ENCODE measurements around the gene TMEM9. TPM values are rescaled to one million over a fixed set of nuclear protein-coding genes. Genes with fewer than 3 reads are reported as not detected.

Gene TMEM9
- total RNA-seq, 1 donor from 2014 or later = 13.2 TPM

DNA sequence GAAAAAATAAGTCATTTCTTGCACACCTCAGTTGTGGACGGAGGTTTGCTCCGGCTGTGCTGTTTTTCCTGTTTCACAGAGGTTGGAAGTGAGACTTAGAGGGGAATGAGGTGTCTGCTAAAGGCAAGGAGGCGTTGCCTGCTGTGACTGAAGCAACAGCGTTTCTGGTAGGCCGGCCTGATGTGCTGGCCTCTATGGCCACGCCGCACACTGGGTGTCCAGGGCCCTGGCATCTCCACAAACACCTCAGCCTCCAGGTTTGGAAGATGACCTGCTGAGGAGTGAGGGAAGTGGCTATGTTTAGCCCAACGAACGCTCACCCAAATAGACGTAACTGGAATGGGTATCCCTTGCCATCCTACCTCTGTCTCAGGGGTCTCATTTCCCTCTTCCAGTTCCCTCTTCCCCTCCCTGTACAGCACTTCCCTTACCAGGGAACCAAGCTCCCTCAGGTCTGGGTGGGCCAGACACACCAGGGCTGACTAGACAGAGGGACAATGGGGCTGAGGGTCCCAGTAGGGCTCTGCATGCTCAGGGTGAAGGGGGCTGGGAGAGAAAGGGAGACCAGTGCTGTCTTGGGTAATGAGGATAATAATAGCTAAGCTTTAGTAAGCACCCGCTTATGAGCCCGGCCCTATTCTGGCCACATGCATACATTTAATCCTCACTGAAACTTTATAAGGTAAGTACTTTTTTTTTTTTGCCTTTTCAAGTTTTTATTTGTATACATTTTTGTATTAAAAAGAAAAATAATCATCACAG lies 53.9 kb downstream of the TMEM9 start:
- intact Hi-C loops (cut with micrococcal nuclease) = no loop called here
- Mint-ChIP-seq H3K4me3 (no peak overlapping the region), H3K4me1 (ENCODE audit: low read depth) (no peaks in the 10 kb centered on the region), H3K27me3 (ENCODE audit: insufficient read depth) (peaks cover 18% of the 10 kb centered on the region), H3K9me3 (no peaks in the 10 kb centered on the region), H3K27ac (no peak overlapping the region), H3K36me3 (ENCODE audit: low read depth) (no peaks in the 10 kb centered on the region)
- no peak for DNase-seq (ENCODE audit: low spot score)

DNA sequence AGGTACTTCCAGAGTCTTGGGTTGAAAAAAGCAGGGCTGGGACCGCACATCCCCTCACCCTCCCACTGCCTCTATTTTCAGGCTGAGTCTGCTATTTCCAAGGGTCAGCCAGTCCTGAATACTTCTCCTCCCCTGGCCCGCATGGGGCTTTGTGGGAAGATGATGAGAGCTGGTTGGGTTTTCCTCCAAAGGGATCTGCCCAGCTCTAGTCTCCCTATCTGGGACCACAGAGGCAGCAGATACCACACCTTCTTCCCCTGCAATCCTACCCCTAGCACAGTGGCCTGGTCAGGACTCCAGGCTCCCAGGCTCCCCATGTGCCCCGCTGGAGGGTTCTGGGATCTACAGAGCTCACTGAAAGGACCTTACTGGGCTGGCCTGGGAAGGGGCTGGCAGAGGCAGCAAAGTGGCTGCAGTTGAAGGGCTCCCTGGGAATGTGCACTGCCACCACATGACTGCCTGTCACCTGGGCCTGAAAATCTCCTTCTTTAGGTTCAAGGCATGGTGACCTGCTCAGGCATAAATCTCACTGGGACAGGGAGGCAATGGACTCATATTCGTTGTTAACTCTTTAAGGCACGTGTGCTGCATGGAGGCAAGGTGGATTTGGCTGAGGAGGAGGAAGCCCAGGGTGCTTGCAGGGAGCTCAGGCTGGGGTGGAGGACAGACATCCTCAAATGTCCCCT lies 55.1 kb downstream of the TMEM9 start:
- Mint-ChIP-seq H3K36me3 (ENCODE audit: low read depth) (no peaks in the 10 kb centered on the region), H3K27ac (no peak overlapping the region), H3K4me3 (no peak overlapping the region), H3K9me3 (no peaks in the 10 kb centered on the region), H3K27me3 (ENCODE audit: insufficient read depth) (peaks cover 21% of the 10 kb centered on the region), H3K4me1 (ENCODE audit: low read depth) (no peaks in the 10 kb centered on the region)
- DNase-seq (ENCODE audit: low spot score) = no peak
- intact Hi-C loops (cut with micrococcal nuclease) = no loop called here

GRCh38 chr1:201096977-201097856 lies 57.1 kb downstream of the TMEM9 start:
- intact Hi-C loops (cut with micrococcal nuclease) = no loop called here
- Mint-ChIP-seq H3K27ac (no peak overlapping the region), H3K36me3 (ENCODE audit: low read depth) (no peaks in the 10 kb centered on the region), H3K4me1 (ENCODE audit: low read depth) (no peaks in the 10 kb centered on the region), H3K9me3 (no peaks in the 10 kb centered on the region), H3K27me3 (ENCODE audit: insufficient read depth) (peaks cover 19% of the 10 kb centered on the region), H3K4me3 (no peak overlapping the region)
- DNase-seq (ENCODE audit: low spot score) = no peak

DNA sequence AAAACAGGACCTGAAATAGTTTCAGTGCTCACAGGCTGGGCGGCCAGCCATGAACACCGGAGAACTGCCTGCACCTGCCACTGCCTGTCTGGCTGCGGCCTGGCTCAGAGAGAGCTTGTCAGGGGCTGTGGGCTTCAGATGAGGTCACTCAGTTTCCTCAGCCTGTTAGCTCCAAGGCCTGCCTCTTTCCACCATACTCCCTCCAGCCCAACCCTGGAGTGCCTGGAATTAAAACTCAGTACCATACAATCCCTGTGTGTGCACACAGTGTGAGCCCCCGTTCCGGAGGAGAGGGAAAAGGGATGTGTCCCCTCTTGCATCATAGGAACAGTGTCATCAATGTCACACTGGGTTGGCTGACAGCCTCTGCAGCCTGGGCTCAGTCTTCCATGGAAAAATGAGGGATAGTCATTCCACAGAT lies 58.2 kb downstream of the TMEM9 start:
- Mint-ChIP-seq H3K4me3 (no peak overlapping the region), H3K27ac (no peak overlapping the region), H3K9me3 (no peaks in the 10 kb centered on the region), H3K4me1 (ENCODE audit: low read depth) (no peaks in the 10 kb centered on the region), H3K27me3 (ENCODE audit: insufficient read depth) (peaks cover 19% of the 10 kb centered on the region), H3K36me3 (ENCODE audit: low read depth) (no peaks in the 10 kb centered on the region)
- intact Hi-C loops (cut with micrococcal nuclease) = no loop called here
- DNase-seq (ENCODE audit: low spot score) = no peak

DNA sequence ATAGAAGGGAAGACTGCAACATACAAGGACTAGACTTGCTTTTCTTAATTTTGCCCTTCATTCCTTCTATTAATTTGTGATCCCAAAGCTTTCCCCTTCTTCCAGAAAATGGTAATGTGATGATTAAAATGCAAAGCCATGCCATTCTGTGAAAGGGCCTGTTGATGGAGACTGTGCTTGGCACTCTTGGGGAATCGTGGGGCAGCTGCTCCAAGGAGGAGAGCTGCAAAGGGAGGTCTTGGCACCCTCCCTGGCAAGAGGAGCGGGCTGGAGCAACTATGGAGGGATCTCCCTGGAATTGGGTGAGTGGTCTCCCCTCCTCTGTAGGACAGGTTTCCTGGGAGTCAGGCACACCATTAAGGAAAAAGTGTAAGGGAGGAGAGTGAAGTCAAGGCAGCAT lies 58.7 kb downstream of the TMEM9 start:
- no peaks in the 10 kb centered on the region for H3K4me1 Mint-ChIP-seq (ENCODE audit: low read depth)
- H3K36me3 Mint-ChIP-seq (ENCODE audit: low read depth) = no peaks in the 10 kb centered on the region
- H3K27ac Mint-ChIP-seq = no peak overlapping the region
- H3K9me3 Mint-ChIP-seq = no peaks in the 10 kb centered on the region
- peaks cover 19% of the 10 kb centered on the region for H3K27me3 Mint-ChIP-seq (ENCODE audit: insufficient read depth)
- no peak overlapping the region for H3K4me3 Mint-ChIP-seq
- DNase-seq (ENCODE audit: low spot score) = no peak
- intact Hi-C loops (cut with micrococcal nuclease) = no loop called here

GRCh38 chr1:201094832-201095231 lies 59.4 kb downstream of the TMEM9 start:
- Mint-ChIP-seq H3K4me3 (no peak overlapping the region), H3K36me3 (ENCODE audit: low read depth) (no peaks in the 10 kb centered on the region), H3K27ac (no peak overlapping the region), H3K9me3 (no peaks in the 10 kb centered on the region), H3K27me3 (ENCODE audit: insufficient read depth) (peaks cover 22% of the 10 kb centered on the region), H3K4me1 (ENCODE audit: low read depth) (no peaks in the 10 kb centered on the region)
- intact Hi-C loops (cut with micrococcal nuclease) = loop anchor here (5.0 kb wide), 1 partner anchor 1212 kb away; no protein-coding TSS in a partner anchor
- no peak for DNase-seq (ENCODE audit: low spot score)

- Mint-ChIP-seq H3K27ac (no peak overlapping the region), H3K9me3 (no peaks in the 10 kb centered on the region), H3K4me1 (ENCODE audit: low read depth) (no peaks in the 10 kb centered on the region), H3K27me3 (ENCODE audit: insufficient read depth) (peaks cover 22% of the 10 kb centered on the region), H3K36me3 (ENCODE audit: low read depth) (no peaks in the 10 kb centered on the region), H3K4me3 (no peak overlapping the region)
- no peak for DNase-seq (ENCODE audit: low spot score)
- intact Hi-C loops (cut with micrococcal nuclease) = loop anchor here (5.0 kb wide), 1 partner anchor 1213 kb away; no protein-coding TSS in a partner anchor
These were observed 60.3 kb downstream of the TMEM9 start for GRCh38 chr1:201093962-201094361.

DNA sequence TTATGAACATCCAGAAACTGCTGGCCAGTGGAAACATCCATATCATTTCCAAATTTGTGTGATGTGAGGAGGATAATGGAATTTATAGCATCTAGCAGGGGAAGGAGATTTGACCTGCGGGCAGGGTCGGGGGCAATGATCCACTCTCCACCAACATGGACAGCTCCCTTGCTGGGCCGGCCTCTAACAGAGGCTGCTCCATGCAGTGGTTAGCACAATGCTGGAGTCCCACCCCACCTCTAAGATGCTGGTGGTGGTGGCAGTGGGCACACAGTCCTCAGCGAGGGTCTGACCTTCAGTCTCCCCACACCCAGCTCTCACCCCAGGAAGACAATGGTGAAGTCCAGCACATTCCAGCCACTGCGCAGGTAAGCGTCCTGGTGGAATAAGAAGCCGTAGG lies 60.7 kb downstream of the TMEM9 start:
- DNase-seq (ENCODE audit: low spot score) = no peak
- intact Hi-C loops (cut with micrococcal nuclease) = loop anchor here (5.0 kb wide), 1 partner anchor 1214 kb away; no protein-coding TSS in a partner anchor
- H3K27ac Mint-ChIP-seq = no peak overlapping the region
- H3K27me3 Mint-ChIP-seq (ENCODE audit: insufficient read depth) = peaks cover 22% of the 10 kb centered on the region
- H3K36me3 Mint-ChIP-seq (ENCODE audit: low read depth) = no peaks in the 10 kb centered on the region
- H3K4me3 Mint-ChIP-seq = no peak overlapping the region
- no peaks in the 10 kb centered on the region for H3K9me3 Mint-ChIP-seq
- no peaks in the 10 kb centered on the region for H3K4me1 Mint-ChIP-seq (ENCODE audit: low read depth)

DNA sequence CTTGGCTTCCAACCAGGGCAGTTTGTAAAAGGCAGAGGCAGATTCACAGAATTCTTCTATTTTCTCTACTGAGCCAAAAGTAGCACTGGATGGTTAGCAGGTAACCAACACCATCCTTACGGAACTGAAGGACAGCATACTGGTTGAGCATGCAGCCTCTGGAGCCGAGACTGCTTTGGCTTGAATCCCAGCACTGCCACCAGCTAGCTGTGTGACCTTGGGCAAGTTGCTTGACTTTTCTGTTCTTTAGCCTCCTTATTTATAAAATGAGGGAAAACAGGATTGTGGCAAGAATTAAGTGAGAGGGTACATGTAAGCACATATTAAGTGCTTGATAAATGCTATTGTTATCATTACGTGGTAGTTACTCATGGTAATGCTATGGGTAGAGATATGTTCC lies 61.5 kb downstream of the TMEM9 start:
- no peak for DNase-seq (ENCODE audit: low spot score)
- H3K4me1 Mint-ChIP-seq (ENCODE audit: low read depth) = no peaks in the 10 kb centered on the region
- H3K27me3 Mint-ChIP-seq (ENCODE audit: insufficient read depth) = peaks cover 19% of the 10 kb centered on the region
- H3K9me3 Mint-ChIP-seq = no peaks in the 10 kb centered on the region
- H3K27ac Mint-ChIP-seq = no peak overlapping the region
- no peaks in the 10 kb centered on the region for H3K36me3 Mint-ChIP-seq (ENCODE audit: low read depth)
- intact Hi-C loops (cut with micrococcal nuclease) = loop anchor here (5.0 kb wide), 1 partner anchor 1215 kb away; no protein-coding TSS in a partner anchor
- no peak overlapping the region for H3K4me3 Mint-ChIP-seq

DNA sequence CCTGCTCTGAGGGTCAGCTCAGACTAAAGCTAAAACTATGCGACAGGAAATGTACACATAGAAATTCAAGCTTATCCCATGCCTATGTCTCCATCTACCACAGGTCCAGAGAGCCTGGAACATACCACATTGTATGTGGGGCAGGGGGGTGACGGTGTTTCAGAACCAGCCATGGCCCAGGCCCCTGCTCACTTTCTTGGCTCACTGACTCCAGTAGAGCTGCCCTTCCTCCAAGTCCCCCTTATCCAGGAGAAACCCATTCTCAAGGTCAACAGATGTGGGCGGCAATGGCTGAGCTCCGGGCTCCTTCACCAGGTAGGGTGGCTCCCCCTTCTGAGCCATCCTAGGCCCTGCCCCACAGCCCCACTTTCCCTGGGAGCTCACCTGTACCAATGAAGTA lies 63.0 kb downstream of the TMEM9 start:
- no peak for DNase-seq (ENCODE audit: low spot score)
- H3K36me3 Mint-ChIP-seq (ENCODE audit: low read depth) = no peaks in the 10 kb centered on the region
- peaks cover 16% of the 10 kb centered on the region for H3K27me3 Mint-ChIP-seq (ENCODE audit: insufficient read depth)
- H3K4me3 Mint-ChIP-seq = no peak overlapping the region
- no peak overlapping the region for H3K27ac Mint-ChIP-seq
- H3K4me1 Mint-ChIP-seq (ENCODE audit: low read depth) = no peaks in the 10 kb centered on the region
- no peaks in the 10 kb centered on the region for H3K9me3 Mint-ChIP-seq
- intact Hi-C loops (cut with micrococcal nuclease) = loop anchor here (5.0 kb wide), 1 partner anchor 1216 kb away; no protein-coding TSS in a partner anchor

DNA sequence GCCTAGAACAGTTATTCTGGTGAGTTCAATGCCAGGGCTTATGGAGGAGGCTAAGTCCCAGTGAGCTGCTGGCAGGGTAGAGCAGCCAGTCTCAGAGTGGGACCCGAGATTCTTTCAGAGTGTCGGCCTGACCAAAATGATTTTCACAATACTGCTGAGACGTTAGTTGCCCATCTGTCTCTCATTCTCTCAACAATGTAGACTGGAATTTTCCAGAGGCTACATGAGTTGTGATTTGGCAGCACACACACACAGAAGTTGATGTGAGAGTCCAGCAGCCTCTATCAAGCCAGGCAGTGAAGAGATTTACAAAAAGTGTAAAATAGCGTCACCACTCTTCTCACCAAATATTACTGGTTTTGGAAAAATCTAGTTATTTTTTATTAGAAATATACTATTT lies 63.7 kb downstream of the TMEM9 start:
- Mint-ChIP-seq H3K4me3 (no peak overlapping the region), H3K4me1 (ENCODE audit: low read depth) (no peaks in the 10 kb centered on the region), H3K36me3 (ENCODE audit: low read depth) (no peaks in the 10 kb centered on the region), H3K27ac (no peak overlapping the region), H3K27me3 (ENCODE audit: insufficient read depth) (peaks cover 17% of the 10 kb centered on the region), H3K9me3 (no peaks in the 10 kb centered on the region)
- DNase-seq (ENCODE audit: low spot score) = no peak
- intact Hi-C loops (cut with micrococcal nuclease) = loop anchor here (5.0 kb wide), 1 partner anchor 1217 kb away; no protein-coding TSS in a partner anchor

DNA sequence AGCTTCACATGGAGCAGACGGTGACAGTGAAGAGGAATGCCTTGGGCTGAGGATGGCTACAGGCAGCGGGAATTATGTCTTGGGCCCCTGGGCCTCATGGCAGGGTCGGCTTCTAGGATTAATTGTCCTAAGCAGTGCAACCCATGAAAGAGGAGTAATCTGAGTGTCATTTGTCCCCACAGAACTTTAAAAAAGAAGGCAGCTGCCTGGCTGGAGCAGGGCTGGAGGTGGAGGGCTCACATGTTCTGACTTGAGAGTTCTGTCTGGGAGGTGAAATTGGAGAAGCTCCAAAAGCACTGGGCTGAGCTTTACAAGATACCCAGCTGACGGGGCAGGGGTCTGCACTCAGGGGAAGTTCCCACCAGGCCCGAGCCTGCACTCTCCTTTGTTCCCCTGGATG lies 64.7 kb downstream of the TMEM9 start:
- intact Hi-C loops (cut with micrococcal nuclease) = no loop called here
- H3K4me3 Mint-ChIP-seq = no peak overlapping the region
- H3K4me1 Mint-ChIP-seq (ENCODE audit: low read depth) = no peaks in the 10 kb centered on the region
- no peak for DNase-seq (ENCODE audit: low spot score)
- no peaks in the 10 kb centered on the region for H3K36me3 Mint-ChIP-seq (ENCODE audit: low read depth)
- no peak overlapping the region for H3K27ac Mint-ChIP-seq
- H3K27me3 Mint-ChIP-seq (ENCODE audit: insufficient read depth) = peaks cover 15% of the 10 kb centered on the region
- H3K9me3 Mint-ChIP-seq = no peaks in the 10 kb centered on the region
